B cell (primary cell): ENCODE results near the gene MLANA.

ENCODE experiments used
- CTCF ChIP-seq: fragments of 200-600 bp; IDR thresholded peaks from one replicate; pipeline ENCODE4 v1.8.0; 2022; ENCODE audit warnings: antibody characterized with exemption, mild to moderate bottlenecking
- EZH2 ChIP-seq: IDR thresholded peaks from 2 replicates; pipeline ENCODE4 v1.6.1; 2012; ENCODE audit warnings: borderline replicate concordance, low read depth, mild to moderate bottlenecking, moderate library complexity, low read length; ENCODE audit not compliant: insufficient read depth, poor library complexity, severe bottlenecking

DNA sequence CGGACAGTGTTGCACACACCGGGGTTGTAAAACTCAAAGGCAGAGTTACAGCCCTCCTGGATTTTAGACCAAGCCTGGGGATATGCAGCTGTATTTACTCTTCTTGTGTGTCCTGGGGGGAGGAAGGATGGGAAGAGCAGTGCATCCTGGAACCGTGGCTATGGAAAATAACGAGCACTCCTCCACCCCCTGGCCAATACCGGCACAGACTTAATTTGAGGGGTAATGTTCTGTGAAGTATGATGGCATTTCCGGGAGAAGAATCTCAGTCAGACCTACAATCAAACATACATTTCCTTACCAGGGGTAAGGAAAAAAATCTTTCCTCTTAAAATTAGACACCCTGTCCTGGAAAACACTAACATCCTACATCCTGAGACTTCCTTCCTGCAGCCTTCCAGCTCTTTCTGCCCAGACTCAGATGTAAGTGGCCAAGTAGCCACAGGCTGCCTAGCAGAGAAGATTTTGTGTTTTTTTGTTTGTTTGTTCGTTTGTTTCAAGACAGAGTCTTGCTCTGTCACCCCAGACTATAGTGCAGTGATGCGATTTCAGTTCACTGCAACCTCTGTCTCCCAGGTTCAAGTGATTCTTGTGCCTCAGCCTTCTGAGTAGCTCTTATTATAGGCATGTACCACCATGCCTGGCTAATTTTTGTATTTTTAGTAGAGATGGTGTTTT is 46.8 kb upstream of the MLANA start:
- no peak for TF ChIP-seq CTCF
- no peak for TF ChIP-seq EZH2
